ENCODE data around the gene ADAMTS2. TPM values are rescaled to one million over a fixed set of nuclear protein-coding genes. Genes with fewer than 3 reads are reported as not detected.

Gene ADAMTS2
- total RNA-seq, 1 donor from 2014 or later = 18.8 TPM

DNA sequence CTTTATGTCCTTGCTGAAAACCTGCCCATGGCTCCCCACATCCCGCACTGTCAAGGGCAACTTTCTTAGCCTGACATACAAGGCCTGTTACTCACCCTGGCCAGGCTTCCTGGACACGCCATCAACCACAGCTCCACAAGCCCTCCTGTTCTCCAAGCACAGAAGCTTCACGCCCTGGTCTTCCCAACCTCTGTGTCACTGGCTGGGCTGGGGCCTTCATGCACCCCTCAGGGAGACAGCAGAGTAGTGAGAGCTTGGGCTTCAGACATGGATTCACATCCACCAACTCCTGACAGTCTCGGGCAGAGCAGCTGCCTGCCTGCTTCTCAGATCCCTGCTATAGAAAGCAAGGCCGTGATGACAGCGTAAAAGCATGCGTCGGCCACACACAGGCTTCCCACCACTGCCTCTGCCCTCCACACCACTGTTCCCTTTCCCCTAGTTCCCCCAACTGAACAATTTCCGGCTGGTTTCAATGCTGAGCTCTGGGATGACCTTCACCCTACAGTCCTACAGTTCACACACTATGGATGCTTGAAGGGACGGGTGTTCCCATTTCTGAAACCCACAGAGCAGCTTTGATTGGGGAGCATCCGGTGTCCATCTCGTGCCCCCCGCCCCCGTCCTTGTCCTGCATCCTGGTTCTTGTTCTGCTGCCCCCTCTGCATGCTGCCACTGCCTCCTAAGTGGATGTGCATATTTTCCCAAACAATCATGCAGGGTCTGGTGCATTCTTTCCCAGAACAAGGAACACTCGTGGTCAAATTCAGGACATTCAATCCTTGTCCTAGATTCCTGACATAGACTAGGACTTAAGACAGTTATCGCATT is 33.4 kb upstream of the ADAMTS2 start:
- Histone ChIP-seq H3K4me3 (ENCODE audit: insufficient read depth, low read depth, low read length) (no peak overlapping the region), H3K4me1 (ENCODE audit: insufficient read depth, low read length) (peaks cover 8% of the 10 kb centered on the region), H3K9me3 (ENCODE audit: insufficient read depth, low read depth, low read length) (peaks cover 5% of the 10 kb centered on the region), H3K79me2 (ENCODE audit: insufficient read depth, low read length) (no peaks in the 10 kb centered on the region), H3K27ac (ENCODE audit: low read depth, low read length) (peak overlapping the region; percentile 56), H3K27me3 (ENCODE audit: insufficient read depth, low read length) (no peaks in the 10 kb centered on the region), H2AFZ (ENCODE audit: low read depth, low read length) (peak overlapping the region; percentile 17), H4K20me1 (ENCODE audit: insufficient read depth, low read length) (no peaks in the 10 kb centered on the region), H3K36me3 (ENCODE audit: insufficient read depth, low read length) (no peaks in the 10 kb centered on the region), H3K4me2 (ENCODE audit: low read length) (peak overlapping the region; percentile 47), H3K9ac (ENCODE audit: low read length) (peak overlapping the region; percentile 25)
- peak overlapping the region; percentile 20 for H3K4me3 Mint-ChIP-seq (ENCODE audit: unreplicated experiment)
- H3K9me3 Mint-ChIP-seq (ENCODE audit: unreplicated experiment) = peaks cover 6% of the 10 kb centered on the region
- H3K4me1 Mint-ChIP-seq (ENCODE audit: low read depth, unreplicated experiment) = peaks cover 16% of the 10 kb centered on the region
- H3K27me3 Mint-ChIP-seq (ENCODE audit: low read depth, unreplicated experiment) = peaks cover 6% of the 10 kb centered on the region
- DNase-seq (ENCODE audit: low read depth) (no peak), FAIRE-seq (peak; percentile 5)
- no peak for TF ChIP-seq EZH2 (IDR thresholded peaks at IDR 0.05; ENCODE audit: insufficient read depth, low read length)
- TF ChIP-seq, protein P1, sequence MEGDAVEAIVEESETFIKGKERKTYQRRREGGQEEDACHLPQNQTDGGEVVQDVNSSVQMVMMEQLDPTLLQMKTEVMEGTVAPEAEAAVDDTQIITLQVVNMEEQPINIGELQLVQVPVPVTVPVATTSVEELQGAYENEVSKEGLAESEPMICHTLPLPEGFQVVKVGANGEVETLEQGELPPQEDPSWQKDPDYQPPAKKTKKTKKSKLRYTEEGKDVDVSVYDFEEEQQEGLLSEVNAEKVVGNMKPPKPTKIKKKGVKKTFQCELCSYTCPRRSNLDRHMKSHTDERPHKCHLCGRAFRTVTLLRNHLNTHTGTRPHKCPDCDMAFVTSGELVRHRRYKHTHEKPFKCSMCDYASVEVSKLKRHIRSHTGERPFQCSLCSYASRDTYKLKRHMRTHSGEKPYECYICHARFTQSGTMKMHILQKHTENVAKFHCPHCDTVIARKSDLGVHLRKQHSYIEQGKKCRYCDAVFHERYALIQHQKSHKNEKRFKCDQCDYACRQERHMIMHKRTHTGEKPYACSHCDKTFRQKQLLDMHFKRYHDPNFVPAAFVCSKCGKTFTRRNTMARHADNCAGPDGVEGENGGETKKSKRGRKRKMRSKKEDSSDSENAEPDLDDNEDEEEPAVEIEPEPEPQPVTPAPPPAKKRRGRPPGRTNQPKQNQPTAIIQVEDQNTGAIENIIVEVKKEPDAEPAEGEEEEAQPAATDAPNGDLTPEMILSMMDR (IDR thresholded peaks at IDR 0.05; ENCODE audit: insufficient read depth, low read depth, low read length) = no peak
- peak overlapping the region; percentile 87 for H3K27ac Mint-ChIP-seq (ENCODE audit: unreplicated experiment)
- H3K36me3 Mint-ChIP-seq (ENCODE audit: low read depth, unreplicated experiment) = peaks cover 7% of the 10 kb centered on the region

- Mint-ChIP-seq H3K27me3 (ENCODE audit: low read depth, unreplicated experiment) (peaks cover 6% of the 10 kb centered on the region), H3K9me3 (ENCODE audit: unreplicated experiment) (peaks cover 6% of the 10 kb centered on the region), H3K27ac (ENCODE audit: unreplicated experiment) (no peak overlapping the region), H3K4me3 (ENCODE audit: unreplicated experiment) (peak overlapping the region; percentile 20), H3K4me1 (ENCODE audit: low read depth, unreplicated experiment) (peaks cover 16% of the 10 kb centered on the region), H3K36me3 (ENCODE audit: low read depth, unreplicated experiment) (peaks cover 7% of the 10 kb centered on the region)
- Histone ChIP-seq H3K9me3 (ENCODE audit: insufficient read depth, low read depth, low read length) (peaks cover 3% of the 10 kb centered on the region), H3K36me3 (ENCODE audit: insufficient read depth, low read length) (no peaks in the 10 kb centered on the region), H3K9ac (ENCODE audit: low read length) (peak overlapping the region; percentile 25), H3K27ac (ENCODE audit: low read depth, low read length) (no peak overlapping the region), H3K4me2 (ENCODE audit: low read length) (peak overlapping the region; percentile 47), H2AFZ (ENCODE audit: low read depth, low read length) (no peak overlapping the region), H3K4me3 (ENCODE audit: insufficient read depth, low read depth, low read length) (no peak overlapping the region), H4K20me1 (ENCODE audit: insufficient read depth, low read length) (no peaks in the 10 kb centered on the region), H3K79me2 (ENCODE audit: insufficient read depth, low read length) (no peaks in the 10 kb centered on the region), H3K4me1 (ENCODE audit: insufficient read depth, low read length) (peaks cover 8% of the 10 kb centered on the region), H3K27me3 (ENCODE audit: insufficient read depth, low read length) (no peaks in the 10 kb centered on the region)
- no peak for TF ChIP-seq EZH2 (IDR thresholded peaks at IDR 0.05; ENCODE audit: insufficient read depth, low read length)
- TF ChIP-seq, protein P1 (IDR thresholded peaks at IDR 0.05; ENCODE audit: insufficient read depth, low read depth, low read length) = no peak
- FAIRE-seq (no peak), DNase-seq (ENCODE audit: low read depth) (no peak)
Observed at GRCh38 chr5:179378116-179378440, 32.8 kb upstream of the ADAMTS2 start.

All from astrocyte (in vitro differentiated cells and primary cell).